ENCODE measurements around the gene ANAPC13.
A peak's percentile ranks its signal among the peaks of the same experiment; 100 is the strongest.

ANAPC13 gene

DNA sequence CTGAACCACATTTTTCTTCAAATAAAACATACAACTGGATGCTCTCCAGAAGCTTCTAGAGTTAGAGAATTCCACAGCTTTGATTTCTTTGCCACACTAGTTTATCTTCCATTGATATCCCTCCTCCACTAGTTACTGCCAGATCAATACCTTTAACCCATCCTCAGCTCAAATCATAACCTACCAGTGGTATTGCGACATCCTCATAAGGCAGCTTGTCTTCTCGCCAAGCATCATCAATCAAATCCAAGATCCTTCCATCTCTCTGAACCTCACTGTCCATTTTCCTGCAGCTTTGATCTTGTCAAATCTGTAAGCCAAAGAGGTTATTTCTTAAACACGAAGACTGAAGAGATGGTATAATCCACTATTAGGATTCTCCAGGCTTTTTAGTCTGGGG lies 3.2 kb downstream of the ANAPC13 start:
- no peak for DNase-seq

DNA sequence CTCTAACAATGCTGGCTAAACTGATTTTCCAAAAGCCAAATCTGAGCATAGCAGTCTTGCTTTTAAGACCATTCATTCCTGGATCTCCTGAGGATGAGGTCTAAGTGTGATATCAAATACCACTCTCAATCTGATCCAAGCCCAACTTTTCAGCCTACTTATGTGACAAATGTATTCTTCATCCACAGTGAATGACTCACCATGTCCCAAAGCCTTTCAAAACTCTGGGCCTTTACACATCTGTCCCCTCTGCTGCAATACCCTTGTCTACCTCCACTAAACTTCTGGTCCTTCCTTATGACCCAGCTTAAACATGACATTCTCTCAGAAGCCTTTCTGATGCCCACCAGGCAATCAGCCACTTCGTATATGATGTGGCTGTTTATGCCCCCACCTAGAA lies 4.6 kb downstream of the ANAPC13 start:
- DNase-seq: no peak

DNA sequence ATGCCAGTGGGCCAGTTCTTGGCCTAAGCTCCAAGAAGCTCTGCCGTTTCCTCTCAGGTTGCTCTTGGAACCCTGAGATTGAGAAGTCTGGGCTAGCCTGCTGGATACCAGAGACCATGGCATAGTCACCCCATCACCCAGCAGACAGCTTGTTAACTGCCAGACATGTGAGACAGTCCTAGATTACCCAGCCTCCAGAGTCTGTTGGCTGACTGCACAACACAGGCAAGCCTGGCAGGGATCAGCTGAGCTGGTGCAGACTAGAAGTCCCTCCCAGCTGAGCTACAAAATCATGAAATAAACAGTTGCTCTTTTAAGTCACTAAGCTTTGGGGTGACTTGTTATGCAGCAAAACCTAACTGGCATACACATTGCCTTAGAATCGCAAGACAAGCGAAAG lies 5.2 kb downstream of the ANAPC13 start:
- no peak for DNase-seq

DNA sequence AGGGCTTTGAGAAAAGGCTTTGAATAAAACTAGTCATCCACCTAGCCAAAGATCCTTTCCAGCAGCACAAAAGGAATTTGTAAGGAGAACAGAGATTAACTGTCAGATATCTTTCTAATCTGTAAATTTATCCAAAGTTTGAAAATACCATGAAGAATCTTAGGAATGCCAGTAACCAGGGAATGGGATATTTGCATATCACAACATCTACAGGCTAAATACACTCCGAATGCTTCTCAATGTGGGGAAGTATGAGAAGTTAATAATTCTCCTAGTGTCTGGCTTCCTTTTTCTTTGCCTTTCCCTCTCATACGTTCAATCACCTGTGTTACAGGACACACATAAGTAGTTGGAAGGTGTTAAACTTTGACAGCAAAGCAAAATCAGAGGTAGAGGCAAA lies 7.8 kb downstream of the ANAPC13 start:
- no peak for DNase-seq

DNA sequence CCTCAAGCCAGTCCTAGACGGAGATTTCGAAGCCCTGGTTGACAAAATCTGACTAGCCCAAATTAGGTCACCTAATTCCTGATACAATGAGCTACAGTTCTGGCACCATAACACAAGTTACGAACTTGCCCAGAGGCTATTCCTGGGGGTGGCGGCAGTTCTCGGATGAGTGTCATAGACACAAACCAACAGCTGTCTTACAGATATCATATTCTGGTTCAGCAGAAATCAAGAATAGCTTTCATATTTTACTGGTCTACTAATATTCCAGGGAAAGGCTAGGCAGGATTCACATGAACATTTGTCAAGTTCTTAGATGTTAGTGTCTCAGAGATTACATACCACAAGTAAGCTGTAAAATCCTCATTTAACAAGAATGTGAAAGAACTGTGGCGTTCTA lies 8.8 kb downstream of the ANAPC13 start:
- no peak for DNase-seq

DNA sequence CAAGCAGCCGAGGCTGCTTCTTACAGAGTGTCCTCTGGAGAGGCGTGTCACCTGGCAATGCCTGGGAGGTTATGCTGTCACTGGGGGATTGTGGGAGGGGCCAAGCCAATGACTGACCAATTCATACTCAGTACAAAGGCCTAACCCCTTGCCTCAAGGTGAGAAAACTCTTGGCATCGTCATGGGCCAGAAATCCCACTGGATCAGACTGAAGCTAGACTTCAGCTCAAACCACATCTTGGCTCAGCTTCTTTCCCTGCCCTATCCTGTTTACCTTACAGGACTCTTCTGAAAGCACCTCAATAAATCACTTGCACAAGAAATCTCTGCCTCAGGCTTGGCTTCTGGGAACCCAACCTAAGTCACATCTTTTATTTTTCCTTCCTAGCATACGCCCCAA lies 9.5 kb downstream of the ANAPC13 start:
- no peak for DNase-seq

DNA sequence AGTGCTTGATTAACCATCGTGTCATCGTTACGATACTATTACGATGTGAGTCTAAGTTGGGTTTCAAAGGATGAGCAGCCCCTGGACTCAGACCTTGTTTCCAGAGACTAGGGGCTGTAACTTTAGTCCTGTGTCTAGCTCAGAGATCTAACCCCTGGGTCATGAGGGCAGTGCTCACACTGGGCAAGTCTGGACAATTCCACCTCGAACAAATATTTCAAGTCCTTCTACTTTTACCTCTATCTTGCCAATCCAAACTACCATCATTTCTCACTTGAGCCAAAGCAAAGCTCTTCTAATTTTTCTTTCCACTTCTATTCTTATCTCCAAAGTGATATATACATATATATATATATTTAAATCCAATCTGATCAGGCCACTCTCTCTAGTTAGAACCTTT lies 10.8 kb downstream of the ANAPC13 start:
- no peak for DNase-seq

DNA sequence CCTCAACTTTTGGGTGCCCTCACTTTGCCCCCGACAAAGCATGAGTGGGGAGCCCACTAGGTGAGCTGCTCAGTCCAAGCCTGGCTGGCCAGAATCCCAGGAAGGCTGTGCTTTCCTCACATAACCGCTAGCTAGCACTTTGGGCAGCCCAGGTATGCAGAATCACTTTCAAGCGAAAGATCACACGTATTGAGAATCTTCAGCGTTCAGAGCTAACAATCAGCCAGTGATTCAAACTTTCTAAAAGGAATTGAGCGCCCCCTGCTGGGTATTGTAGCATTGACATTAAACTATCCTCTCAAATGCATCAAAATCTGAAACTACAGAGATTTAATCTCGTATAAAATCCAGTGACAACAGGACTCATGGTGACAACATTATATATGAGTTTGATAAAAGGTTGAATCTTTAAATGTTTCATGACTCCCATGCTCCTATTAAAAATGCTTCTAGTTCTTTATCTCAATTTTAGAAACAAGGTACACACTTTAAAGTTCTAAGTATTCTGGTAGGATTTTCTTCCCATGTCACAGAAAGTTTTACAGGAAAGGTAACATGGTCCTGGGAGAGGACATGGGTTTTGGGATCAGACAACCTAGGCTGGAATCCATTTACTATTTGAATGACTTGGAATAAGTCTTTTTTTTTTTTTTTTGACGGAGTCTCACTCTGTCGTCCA lies 11.8 kb downstream of the ANAPC13 start:
- DNase-seq: peak; percentile 48 to 79

DNA sequence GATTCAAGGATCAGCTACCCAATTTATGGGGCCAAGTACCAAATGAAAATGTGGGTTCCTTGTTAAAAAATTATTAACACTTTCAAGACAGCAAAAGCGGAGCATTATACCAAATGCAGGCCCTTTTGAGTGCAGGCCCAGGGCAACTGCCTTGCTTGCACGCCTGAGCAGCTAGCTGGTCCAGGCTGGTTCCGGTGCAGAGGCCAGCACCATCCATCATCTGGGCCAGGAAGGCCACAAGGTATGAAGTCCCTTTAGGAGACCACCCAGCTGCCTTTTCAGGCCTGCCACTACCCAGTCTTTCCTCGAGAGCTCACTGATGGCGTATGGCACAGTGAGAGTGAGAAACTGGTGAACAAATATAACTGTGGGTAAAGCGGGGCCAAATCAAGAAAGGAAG lies 13.0 kb downstream of the ANAPC13 start:
- DNase-seq: no peak

DNA sequence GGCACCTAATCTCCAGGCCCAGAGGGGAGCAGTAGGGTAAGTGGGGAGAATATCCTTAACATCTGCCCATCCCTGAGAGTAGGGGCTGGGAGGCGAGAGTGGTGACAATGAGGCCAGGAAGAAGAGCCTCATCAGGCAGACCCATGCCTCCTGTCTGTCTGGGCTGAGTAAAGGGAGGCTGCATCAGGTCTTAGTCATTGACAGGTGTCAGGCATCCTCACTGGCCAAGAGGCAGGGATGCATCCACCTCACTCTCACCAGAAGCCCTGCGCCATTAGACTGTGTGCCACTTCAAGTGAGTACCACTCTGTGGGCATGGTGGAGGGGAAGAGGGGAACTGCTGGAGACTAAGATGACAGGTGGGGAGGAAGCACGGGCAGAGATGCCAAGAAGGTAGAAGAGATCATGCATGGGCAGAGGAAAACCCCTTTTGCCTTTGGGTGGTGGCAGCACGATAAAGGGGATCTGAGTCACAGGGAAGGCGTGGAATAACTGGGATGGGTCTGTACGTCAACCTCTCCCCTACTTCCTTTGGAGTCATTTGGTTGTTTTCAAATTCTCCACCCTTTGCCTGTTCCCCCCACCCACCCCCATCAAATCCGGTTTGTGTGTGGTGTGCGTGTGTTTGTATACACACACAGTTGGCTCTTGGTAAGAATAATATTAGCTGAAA lies 14.1 kb downstream of the ANAPC13 start:
- DNase-seq: no peak

DNA sequence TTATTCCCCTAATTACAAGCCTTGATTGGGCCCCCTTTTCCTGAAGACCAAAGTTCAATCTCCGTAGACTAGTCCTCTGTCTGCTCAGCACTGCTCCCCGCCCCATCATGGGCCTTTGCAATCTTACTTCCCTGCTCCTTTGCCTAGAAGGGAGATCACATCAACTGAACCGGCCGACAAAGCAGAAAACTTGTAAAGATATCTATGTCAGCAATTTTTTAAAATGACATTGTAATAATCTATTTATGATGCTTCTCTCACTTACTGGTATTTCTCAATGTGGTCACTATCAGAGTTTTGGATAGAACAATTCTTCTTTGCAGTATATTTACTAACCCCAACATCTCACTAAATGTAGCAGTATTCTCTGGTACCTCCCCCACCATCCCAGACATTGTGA lies 17.3 kb downstream of the ANAPC13 start:
- no peak for DNase-seq

DNA sequence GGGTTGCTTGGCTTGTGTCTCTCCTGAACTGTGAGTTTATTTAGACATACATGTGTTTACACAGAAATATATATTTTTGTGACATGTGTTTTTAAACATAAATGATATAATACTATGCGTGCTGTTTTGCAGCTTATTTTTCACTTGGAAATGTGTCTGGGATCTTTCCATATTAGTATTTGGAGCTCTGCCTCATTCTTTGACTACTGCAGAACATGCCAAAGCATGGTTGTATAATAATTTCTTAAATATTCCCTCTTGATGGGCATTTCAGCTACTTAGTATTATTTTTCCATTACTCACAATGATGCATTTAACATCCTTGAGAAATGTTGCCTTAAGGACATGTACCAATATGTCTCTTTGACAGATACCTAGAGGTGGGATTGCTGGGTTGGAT lies 19.5 kb downstream of the ANAPC13 start:
- no peak for DNase-seq

DNA sequence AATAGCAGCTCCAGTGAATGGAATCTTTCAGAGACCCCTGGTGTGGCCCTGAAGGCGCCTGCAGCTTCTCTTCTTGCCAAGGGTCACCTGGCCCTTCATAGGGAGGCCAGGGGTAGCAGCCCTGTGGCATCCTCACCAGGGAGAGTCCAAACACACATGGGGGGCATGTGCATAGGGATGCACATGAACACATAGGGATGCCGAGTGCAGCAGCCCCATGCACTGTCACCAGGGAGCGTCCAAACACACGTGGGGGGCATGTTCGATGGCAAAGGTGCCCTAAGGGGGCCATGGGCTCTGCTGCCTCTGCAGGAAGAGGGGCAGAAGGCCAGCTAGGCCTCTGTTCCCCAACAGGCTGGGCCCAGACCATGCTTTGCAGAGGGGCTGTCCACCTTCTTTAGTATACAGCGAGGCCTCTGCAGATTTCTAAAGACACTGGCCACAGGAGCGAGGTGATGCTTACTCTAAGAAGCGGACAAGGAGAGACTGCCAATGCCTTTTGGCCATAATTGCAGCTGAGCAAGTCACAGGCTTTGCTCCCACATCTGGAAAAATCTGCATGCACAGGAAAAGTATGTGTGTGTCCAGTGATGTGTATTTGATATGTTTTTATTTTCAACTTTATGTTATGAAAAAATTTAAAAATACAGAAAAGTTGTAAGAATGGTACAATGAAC lies 21.0 kb downstream of the ANAPC13 start:
- no peak for DNase-seq

DNA sequence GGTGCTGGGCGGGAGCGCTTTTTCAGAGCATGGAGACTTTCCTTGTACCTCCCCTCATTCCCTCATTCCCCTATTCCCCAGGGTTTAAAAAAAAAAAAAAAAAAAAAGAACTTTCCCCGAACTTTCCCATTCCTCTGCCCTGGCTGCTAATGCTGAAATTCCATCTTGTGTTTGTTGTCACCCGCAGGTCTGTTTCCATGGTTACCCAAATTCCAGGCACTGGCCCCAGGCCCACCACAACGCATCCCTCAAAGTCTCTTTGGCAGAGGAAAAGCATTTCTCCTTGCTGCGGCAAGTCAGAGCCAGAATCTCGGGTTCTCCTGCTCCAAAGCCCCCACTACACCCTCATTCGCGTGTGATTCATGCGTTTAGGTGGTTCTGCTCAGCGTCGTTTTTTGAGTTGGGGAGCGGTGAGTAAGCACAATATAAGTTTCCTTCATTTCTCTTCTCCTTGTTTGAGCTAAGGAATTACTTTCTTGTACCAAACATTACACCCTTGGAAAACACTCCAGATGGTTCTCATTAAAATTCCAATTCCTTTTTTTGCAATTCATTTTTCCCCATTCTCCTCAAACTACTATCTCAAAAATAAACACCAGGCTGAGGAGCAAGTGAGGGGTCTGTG lies 21.6 kb downstream of the ANAPC13 start:
- peak in 1 of 2 donors; percentile 10 for DNase-seq

DNA sequence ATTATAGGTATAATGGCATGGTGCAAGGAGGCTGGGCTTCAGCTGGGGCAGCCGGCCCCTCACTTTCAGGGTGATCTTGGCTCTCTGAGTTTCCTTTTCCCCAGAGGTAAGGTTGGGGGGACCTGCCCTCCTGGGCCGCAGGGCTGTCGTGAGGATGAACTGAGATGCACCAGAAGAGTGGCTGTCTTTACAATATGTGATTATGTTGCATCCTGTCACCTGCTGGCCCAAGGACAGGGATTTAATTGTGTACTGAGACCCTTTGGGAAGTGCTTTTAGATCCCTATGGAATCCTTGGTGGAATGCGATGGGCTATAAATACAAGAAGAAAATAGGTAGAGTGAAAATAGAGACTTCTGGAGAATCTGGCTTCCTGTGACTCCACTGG lies 22.1 kb downstream of the ANAPC13 start:
- no peak for DNase-seq

DNA sequence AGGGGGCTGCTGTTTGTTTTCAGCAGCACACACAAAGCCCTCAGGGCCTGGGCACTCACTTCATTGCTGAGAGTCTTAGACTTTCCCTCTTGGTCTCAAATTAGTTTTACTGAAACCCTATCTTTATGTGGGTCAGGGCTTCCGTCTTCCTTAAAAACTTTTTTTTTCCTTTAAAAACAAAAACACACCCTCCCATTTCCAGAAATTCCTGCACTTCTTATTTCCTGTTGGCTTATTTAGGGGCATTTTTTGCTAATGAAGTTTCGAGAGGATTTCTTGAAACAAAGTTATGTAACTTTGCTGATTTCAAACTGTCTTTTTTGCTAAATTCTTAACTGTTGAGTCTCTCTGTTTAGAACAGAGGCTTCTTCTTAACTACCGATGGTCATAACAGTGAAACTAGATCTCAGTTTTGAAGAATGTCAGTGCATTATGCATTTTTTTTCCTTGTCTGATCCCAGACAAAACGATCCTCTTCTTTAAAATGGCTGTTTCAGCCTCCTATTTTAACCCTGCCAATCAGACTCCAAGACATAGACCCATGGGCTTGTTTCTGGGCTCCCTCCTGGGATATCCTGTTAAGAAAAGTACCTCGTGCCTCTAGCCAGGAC lies 23.3 kb downstream of the ANAPC13 start:
- no peak for DNase-seq

DNA sequence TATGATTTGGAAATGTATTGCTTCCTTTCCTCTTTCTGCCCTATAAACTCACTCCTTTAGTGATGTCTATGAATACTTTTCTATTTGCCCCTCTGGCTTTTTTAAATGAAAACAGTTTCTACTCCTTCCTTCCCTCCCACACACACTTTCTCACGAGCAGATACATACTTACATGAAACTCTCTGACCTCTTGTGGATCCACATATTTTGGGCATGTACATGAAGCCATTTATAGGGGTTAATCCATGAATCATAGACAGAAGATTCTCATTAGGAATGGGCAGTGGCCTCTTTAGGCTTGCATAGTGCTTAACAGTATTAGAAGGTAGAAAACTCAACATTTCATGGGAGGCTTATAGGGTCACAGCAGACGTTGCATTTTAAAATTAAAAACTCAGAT lies 24.8 kb downstream of the ANAPC13 start:
- no peak for DNase-seq

DNA sequence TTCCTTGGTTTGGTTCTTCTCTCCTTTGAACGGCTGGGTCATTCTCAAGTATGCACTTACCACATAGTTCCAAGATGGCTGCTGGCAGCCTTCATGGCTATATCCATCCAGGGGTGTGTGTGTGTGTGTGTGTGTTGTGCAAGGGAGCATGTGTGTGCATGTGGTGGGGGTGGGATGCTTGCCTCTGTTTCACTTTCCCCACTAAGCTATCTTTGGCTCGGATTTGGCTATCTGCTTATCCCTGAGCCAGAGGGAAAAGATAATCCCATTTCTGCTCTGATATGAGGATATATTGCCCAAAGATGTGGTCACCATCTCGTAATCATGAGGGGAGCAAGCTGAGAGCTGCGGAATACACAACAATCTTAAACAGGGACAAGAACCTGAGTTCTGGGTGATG lies 26.2 kb downstream of the ANAPC13 start:
- no peak for DNase-seq

DNA sequence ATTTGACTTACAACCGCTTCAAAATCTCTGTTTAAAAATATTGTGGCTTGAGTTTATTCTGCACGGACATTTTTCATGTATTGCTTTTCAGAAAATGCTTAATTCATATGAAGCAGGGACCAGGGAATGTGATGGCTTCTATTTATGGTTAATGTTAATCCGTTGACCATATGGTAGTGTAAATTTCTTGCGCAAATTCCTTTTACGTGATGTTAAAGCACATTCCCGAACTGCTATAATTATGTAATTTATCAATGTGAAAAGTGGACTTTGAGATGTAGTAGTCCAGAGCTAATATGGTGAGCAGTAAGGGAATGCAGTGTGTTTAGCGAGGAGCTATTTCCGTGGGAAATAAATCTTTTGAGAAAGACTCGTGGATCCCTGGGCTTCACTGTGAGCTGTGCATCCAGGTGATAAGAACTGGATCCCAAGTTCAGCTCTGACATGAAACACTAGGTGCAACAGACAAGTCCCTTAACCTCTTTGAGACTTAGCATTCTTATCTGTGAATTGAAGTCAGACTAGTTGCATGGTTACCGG lies 27.3 kb downstream of the ANAPC13 start:
- no peak for DNase-seq

DNA sequence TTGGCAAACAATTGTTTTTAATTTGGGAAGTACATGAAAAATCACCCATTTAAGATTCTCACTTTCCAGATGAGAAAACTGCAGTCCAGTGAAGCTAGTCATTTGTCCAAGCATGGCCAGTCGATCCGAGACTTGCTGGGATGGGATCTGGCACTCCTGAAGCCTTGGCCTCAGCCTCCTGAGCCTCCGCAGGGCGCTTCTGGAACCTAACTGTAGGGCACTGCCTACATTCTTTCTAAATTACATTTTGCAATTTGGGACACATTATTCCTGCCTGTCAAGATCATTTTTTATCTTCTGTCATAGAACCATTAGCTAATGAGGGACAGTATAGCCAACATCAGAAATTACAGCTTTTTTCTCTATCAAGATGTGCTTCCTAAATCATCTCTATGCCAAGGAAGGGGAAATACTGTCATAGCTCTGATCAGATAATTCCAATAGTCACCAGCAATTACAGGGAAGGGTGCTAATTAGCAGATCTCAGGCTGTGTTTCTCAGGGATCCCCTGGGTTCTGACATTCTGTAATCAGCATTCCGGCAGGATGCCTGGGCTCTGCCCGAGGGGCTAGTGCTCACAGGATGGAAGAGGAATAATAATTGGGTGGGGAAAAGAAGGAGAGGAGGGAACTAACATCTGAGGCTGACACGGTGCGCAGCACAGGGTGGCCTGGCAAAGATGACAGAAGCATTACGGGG lies 28.3 kb downstream of the ANAPC13 start:
- no peak for DNase-seq

DNA sequence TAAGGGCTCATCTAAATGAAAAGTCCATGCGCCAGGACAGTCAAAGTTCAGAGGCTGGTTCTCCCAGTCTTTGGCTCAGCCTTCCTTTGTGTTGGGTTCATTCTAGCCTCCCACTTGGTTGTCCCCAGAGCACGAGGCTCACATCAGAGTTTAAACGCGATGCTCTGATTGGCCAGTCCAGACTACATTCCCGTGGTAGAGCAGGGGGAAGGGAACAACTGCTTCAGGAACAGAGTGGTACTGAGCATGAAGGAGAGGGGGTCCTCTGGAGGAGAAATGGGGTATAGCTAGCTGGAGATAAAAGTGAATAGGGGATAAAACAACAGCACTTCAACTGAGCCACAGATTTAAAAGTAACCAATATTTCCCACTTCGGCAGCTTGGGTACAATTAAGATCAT lies 32.2 kb downstream of the ANAPC13 start:
- no peak for DNase-seq

DNA sequence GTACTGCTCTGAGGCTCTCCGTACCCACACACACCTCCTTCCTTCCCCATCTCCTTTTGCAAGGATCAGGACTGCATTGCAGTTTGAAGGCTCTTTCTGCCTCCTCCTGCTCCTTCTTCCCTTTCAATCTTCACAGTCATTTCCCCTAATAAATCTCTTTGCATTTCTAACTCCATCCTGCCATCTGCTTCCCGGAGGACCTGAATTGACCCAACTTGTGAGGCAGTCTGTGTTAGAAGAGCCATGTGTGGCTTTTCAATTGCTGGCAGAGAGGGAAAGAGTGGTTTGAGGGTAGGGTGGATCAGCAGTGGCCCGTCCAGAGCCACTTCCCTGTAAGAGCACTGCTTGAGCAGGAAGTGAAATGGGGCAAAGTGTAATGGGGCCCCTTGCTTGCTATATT lies 35.8 kb downstream of the ANAPC13 start:
- no peak for DNase-seq

DNA sequence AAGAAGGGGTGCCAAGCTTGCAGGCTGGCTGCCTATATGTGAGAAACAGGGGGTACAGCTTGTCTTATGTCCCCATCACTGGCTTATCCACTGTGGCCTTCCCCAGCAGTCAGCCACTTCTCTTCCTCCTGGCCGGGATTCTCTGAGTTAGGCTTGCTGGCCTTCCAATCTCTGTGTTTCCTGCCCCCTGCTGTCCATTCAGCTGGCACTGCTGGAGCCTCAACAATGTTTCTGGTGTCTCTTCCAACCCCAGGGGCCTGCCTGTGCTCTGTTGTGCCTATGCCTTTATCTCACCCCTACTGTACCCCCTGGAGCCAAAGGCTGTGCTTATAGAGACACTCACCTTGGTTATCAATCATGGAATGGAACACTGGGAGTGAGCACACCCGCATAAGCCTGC lies 36.5 kb downstream of the ANAPC13 start:
- DNase-seq: peak; percentile 67 to 73
